AG04450 (cell line): Measurements from ENCODE around the gene DOCK8. TPM values are rescaled to one million over a fixed set of nuclear protein-coding genes. Genes with fewer than 3 reads are reported as not detected.

Experiments used
- CTCF ChIA-PET: fragments of 300-600, 350-600 bp; formaldehyde crosslinking; extraction: SDS; loops from one replicate; lab custom pipeline; 2022; ENCODE audit warnings: antibody characterized with exemption, inconsistent platforms; lab: Charles Lee
- POLR2A ChIA-PET: fragments of 350-600 bp; formaldehyde crosslinking; extraction: SDS; loops from one replicate; lab custom pipeline; 2021; ENCODE audit warnings: antibody characterized with exemption, inconsistent platforms; lab: Yijun Ruan, JAX
- DNase-seq: peaks from one replicate; pipeline ENCODE4 v3.0.0-alpha.2; 2011; ENCODE audit warnings: low read depth, low spot score
- H3K27ac ChIP-seq: one replicate; pipeline ENCODE4 v1.5.1; 2012; ENCODE audit warnings: low read depth, low read length, control low read depth
- H3K27me3 ChIP-seq: one replicate; pipeline ENCODE4 v1.6.0; 2012; ENCODE audit warnings: low read length; ENCODE audit not compliant: control insufficient read depth, insufficient read depth
- H3K4me3 ChIP-seq: 2 replicates; pipeline ENCODE4 v1.5.1; 2011; ENCODE audit warnings: mild to moderate bottlenecking, low read depth, low read length, control low read depth
- H3K9me3 ChIP-seq: 2 replicates; pipeline ENCODE4 v1.5.1; 2012; ENCODE audit warnings: low read length; ENCODE audit not compliant: control insufficient read depth, insufficient read depth
- polyA plus RNA-seq: library from polyadenylated mRNA; depleted of rRNA; stranded (reverse); fragments of >200 nt; gene quantifications from 2 replicates; pipeline ENCODE4 v1.2.3, GENCODE V29; 2011
- TF ChIP-seq, protein P1 (sequence below): IDR thresholded peaks from 2 replicates; pipeline ENCODE4 v1.5.1; 2011; ENCODE audit warnings: low read depth, low read length, control low read depth, inconsistent platforms

Gene DOCK8
- polyA plus RNA-seq, 1 experiment = not detected

DNA sequence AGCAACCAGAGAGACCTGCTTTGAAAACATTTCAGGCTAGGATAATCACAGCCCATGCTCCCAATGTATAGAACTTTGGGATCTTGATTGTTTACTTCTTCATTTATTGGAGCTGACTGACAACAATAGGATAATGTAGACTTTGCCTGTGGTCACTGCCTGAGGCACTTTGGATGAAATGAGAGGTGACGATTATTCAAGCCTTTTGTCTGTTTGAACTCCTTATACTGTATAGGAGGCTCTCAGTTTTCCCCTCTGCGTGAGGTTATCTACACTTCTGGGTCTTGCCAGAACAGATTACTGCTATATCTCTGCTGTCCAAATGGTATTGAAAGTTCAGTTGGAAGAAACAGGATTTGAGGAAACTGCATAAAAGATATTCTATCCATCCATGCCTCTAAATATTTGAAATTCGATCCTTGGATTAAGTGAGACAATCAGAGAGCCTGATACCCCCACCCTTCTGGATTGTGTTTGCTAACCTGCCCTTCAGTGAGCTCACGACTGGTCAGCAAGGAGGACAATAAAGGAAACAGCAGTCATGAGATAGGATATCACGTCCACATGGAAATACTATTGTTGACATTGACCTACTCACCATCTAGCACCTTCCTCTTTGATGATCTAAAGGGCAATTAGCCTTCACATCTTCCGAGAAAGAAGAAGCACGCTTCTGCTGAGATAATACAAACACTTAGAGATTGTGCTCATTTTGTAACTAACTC lies 98.1 kb downstream of the DOCK8 start:
- Histone ChIP-seq H3K4me3 (no peak overlapping the region), H3K27ac (no peak overlapping the region), H3K27me3 (no peaks in the 10 kb centered on the region), H3K9me3 (no peaks in the 10 kb centered on the region)
- TF ChIP-seq, protein P1, sequence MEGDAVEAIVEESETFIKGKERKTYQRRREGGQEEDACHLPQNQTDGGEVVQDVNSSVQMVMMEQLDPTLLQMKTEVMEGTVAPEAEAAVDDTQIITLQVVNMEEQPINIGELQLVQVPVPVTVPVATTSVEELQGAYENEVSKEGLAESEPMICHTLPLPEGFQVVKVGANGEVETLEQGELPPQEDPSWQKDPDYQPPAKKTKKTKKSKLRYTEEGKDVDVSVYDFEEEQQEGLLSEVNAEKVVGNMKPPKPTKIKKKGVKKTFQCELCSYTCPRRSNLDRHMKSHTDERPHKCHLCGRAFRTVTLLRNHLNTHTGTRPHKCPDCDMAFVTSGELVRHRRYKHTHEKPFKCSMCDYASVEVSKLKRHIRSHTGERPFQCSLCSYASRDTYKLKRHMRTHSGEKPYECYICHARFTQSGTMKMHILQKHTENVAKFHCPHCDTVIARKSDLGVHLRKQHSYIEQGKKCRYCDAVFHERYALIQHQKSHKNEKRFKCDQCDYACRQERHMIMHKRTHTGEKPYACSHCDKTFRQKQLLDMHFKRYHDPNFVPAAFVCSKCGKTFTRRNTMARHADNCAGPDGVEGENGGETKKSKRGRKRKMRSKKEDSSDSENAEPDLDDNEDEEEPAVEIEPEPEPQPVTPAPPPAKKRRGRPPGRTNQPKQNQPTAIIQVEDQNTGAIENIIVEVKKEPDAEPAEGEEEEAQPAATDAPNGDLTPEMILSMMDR = no peak
- no peak for DNase-seq
- CTCF ChIA-PET = no interaction called here
- POLR2A ChIA-PET = no interaction called here

DNA sequence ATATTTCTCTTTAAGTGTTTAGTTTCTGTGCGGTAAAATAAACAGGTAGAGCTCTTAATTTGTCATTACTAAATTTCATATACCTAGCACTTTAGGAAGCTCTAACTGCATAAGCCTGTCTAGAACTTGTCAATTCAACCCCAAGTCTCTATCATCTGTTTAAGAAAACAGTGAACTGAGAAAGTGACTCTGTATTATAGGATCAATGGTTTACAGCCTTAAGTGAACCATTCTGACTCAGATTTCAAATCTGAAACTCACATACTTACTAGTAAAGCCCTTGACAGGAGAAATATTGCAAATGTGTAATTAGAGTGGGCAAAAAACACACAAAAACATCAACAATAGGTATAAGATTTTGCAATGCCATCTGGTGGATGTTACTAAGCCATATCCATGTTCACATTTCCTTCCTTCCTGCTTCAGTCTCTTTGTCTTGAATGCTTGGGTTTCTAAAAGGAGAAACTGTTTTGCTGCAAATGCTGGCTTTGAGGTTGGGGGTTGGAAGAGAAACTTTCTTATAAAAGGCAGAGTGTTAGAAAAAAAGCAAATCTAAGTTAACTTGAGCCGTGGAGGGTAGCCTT lies 101.8 kb downstream of the DOCK8 start:
- Histone ChIP-seq H3K27ac (no peak overlapping the region), H3K4me3 (no peak overlapping the region), H3K27me3 (no peaks in the 10 kb centered on the region), H3K9me3 (0 out of 2 replicates have a peak, but pooled peaks cover 3% of the 10 kb centered on the region)
- ChIA-PET POLR2A (no interaction called here), CTCF (no interaction called here)
- DNase-seq = no peak
- TF ChIP-seq, protein P1 = no peak

DNA sequence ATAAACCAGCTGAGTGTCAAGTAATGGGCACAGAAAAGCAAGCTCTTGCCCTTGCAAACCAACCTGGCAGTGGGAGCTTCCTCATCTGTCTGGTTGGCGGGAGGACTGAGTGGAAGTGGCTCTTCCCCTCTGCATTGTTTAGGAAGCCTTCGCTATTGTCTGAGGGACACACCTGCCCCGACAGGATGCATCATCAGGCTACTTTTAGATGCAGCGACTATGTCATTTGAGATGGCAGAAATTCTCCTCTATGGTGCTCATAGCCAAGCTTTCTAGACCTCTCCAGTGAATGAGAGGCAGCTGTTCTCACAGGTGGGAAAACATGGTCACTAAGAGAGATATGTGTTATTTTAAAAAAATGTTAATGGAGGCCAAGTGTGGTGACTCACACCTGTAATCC lies 104.0 kb downstream of the DOCK8 start:
- Histone ChIP-seq H3K27ac (no peak overlapping the region), H3K27me3 (no peaks in the 10 kb centered on the region), H3K9me3 (0 out of 2 replicates have a peak, but pooled peaks cover 3% of the 10 kb centered on the region), H3K4me3 (no peak overlapping the region)
- DNase-seq = no peak
- POLR2A ChIA-PET = no interaction called here
- CTCF ChIA-PET = no interaction called here
- TF ChIP-seq, protein P1 = no peak

- CTCF ChIA-PET = no interaction called here
- Histone ChIP-seq H3K9me3 (0 out of 2 replicates have a peak, but pooled peaks cover 3% of the 10 kb centered on the region), H3K4me3 (no peak overlapping the region), H3K27me3 (no peaks in the 10 kb centered on the region), H3K27ac (no peak overlapping the region)
- TF ChIP-seq, protein P1 = no peak
- DNase-seq = no peak
- POLR2A ChIA-PET = no interaction called here
Observed at GRCh38 chr9:324971-325370, 110.3 kb downstream of the DOCK8 start.

GRCh38 chr9:326667-327066 lies 112.0 kb downstream of the DOCK8 start:
- TF ChIP-seq, protein P1 = no peak
- POLR2A ChIA-PET = no interaction called here
- H3K27ac ChIP-seq = no peak overlapping the region
- H3K9me3 ChIP-seq = no peaks in the 10 kb centered on the region
- H3K4me3 ChIP-seq = no peak overlapping the region
- no peak for DNase-seq
- no peaks in the 10 kb centered on the region for H3K27me3 ChIP-seq
- CTCF ChIA-PET = no interaction called here
